ENCODE data around the gene PRDM12.

PRDM12 gene

DNA sequence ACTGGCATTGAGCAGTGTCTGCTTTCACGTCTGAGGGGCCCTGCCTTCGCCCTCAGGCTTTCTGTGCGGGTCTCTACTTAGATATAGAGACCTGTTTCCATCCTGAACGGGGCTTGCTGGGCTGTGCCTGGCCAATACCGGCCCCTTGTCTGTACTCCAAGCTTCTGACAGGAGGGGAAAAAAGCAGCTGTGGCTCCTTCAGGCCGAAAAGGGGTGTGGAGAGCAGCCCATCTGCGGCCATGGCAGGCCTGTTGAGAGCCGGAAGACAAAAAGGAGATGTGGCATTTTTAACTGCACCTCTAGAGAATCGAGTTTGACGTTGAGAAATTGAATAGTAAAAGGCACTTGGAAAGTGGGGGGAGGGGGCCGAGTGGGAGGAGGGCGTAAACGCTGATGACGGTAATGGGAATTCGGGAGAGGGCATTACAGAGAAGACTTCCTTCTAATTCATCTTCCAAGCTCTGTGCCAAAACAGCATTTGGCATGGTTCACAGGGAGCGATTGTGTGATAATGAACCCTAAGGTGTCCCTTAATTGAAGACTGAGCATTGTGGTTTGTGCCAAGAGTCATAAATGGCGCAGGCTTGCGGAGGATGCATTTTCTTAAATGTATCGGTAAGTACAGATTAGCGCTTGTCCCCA, 25.1 kb upstream of the PRDM12 start (continued):
- no peak for TF ChIP-seq ZFP3 (CRISPR knock-in tag; IDR thresholded peaks at IDR 0.05)
- TF ChIP-seq ZFP30 (CRISPR knock-in tag; IDR thresholded peaks at IDR 0.05), result no peak
- no peak for TF ChIP-seq TCF4 (CRISPR knock-in tag; IDR thresholded peaks at IDR 0.05; ENCODE audit: borderline replicate concordance)
- TF ChIP-seq GLIS3 (CRISPR knock-in tag; IDR thresholded peaks at IDR 0.05), result no peak
- TF ChIP-seq, protein P1, sequence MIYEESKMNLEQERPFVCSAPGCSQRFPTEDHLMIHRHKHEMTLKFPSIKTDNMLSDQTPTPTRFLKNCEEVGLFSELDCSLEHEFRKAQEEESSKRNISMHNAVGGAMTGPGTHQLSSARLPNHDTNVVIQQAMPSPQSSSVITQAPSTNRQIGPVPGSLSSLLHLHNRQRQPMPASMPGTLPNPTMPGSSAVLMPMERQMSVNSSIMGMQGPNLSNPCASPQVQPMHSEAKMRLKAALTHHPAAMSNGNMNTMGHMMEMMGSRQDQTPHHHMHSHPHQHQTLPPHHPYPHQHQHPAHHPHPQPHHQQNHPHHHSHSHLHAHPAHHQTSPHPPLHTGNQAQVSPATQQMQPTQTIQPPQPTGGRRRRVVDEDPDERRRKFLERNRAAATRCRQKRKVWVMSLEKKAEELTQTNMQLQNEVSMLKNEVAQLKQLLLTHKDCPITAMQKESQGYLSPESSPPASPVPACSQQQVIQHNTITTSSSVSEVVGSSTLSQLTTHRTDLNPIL (CRISPR knock-in tag; IDR thresholded peaks at IDR 0.05; ENCODE audit: low read depth), result no peak
- no peak for TF ChIP-seq ZNF565 (CRISPR knock-in tag; conservative IDR thresholded peaks at IDR 0.05; ENCODE audit: low read depth)
- TF ChIP-seq ZNF8 (CRISPR knock-in tag; IDR thresholded peaks at IDR 0.05), result no peak

DNA sequence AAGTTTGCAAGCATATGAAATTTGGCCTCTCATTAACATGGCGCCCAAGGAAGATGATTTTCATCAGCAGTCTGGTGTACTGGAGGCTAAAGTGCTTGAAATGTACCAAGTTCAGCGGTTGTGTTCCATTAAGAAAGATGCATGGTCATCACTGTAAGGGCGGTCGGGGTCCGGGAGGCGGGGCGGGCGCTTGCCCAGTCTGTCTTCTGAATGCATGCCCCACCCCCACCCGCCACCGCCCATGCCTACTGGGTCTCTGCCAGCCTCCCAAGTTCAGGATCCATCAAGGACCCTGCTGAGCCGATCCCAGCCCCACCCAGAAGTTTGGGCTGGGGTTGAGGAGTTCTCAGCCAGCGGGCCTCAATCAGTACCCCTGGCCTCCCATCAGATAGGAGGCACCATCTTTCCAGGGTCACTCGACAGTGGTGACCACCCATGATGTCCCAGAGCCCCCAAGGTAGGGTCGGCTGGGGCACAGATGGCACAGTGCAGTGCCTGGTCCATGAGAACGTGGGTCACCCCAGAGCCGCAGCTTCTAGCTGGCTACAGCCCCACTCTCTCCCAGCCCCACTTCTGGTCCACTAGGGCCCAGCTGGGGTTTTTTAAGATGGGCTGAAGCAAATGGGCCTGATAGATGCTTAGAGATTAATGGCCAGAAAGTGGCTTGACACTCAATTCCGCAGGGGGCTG, 24.4 kb upstream of the PRDM12 start:
- TF ChIP-seq ZFP30 (CRISPR knock-in tag; IDR thresholded peaks at IDR 0.05), result no peak
- ATAC-seq, result no peak; the same call in 2 of the 3 replicates

DNA sequence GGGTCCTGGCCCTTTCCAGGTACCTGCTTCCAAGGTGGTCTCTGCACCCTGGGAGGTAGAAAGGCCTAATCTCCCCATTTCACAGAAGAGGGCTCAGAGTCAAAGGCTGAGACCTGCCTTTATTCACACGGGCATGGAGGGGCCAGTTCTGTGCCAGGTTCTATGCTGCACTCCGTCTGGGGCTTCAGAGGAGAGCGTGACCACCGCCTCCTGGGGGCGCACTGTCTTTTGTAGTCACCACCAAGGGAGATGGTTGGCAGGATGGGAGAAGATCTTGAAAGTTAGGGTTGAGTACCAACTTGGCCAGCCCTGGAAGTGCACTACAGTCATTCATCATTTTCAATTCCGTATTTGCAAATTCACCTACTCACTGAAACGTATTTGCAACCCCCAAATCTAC, 23.7 kb upstream of the PRDM12 start:
- TF ChIP-seq TOX (CRISPR knock-in tag; IDR thresholded peaks at IDR 0.05; ENCODE audit: borderline replicate concordance), result no peak
- no peak for TF ChIP-seq GLIS3 (CRISPR knock-in tag; IDR thresholded peaks at IDR 0.05)
- TF ChIP-seq ZNF70 (CRISPR knock-in tag; IDR thresholded peaks at IDR 0.05), result no peak
- TF ChIP-seq RARB (CRISPR knock-in tag; IDR thresholded peaks at IDR 0.05), result no peak
- TF ChIP-seq CSDC2 (CRISPR knock-in tag; IDR thresholded peaks at IDR 0.05), result no peak
- TF ChIP-seq, protein P2, sequence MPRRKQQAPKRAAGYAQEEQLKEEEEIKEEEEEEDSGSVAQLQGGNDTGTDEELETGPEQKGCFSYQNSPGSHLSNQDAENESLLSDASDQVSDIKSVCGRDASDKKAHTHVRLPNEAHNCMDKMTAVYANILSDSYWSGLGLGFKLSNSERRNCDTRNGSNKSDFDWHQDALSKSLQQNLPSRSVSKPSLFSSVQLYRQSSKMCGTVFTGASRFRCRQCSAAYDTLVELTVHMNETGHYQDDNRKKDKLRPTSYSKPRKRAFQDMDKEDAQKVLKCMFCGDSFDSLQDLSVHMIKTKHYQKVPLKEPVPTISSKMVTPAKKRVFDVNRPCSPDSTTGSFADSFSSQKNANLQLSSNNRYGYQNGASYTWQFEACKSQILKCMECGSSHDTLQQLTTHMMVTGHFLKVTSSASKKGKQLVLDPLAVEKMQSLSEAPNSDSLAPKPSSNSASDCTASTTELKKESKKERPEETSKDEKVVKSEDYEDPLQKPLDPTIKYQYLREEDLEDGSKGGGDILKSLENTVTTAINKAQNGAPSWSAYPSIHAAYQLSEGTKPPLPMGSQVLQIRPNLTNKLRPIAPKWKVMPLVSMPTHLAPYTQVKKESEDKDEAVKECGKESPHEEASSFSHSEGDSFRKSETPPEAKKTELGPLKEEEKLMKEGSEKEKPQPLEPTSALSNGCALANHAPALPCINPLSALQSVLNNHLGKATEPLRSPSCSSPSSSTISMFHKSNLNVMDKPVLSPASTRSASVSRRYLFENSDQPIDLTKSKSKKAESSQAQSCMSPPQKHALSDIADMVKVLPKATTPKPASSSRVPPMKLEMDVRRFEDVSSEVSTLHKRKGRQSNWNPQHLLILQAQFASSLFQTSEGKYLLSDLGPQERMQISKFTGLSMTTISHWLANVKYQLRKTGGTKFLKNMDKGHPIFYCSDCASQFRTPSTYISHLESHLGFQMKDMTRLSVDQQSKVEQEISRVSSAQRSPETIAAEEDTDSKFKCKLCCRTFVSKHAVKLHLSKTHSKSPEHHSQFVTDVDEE (CRISPR knock-in tag; IDR thresholded peaks at IDR 0.05), result no peak
- TF ChIP-seq, protein P3, sequence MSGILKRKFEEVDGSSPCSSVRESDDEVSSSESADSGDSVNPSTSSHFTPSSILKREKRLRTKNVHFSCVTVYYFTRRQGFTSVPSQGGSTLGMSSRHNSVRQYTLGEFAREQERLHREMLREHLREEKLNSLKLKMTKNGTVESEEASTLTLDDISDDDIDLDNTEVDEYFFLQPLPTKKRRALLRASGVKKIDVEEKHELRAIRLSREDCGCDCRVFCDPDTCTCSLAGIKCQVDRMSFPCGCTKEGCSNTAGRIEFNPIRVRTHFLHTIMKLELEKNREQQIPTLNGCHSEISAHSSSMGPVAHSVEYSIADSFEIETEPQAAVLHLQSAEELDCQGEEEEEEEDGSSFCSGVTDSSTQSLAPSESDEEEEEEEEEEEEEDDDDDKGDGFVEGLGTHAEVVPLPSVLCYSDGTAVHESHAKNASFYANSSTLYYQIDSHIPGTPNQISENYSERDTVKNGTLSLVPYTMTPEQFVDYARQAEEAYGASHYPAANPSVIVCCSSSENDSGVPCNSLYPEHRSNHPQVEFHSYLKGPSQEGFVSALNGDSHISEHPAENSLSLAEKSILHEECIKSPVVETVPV (CRISPR knock-in tag; IDR thresholded peaks at IDR 0.05), result no peak
- no peak for TF ChIP-seq SNAI2 (CRISPR knock-in tag; IDR thresholded peaks at IDR 0.05)
- TF ChIP-seq OSR1 (CRISPR knock-in tag; IDR thresholded peaks at IDR 0.05), result no peak
- ATAC-seq, result peak; percentile 46

DNA sequence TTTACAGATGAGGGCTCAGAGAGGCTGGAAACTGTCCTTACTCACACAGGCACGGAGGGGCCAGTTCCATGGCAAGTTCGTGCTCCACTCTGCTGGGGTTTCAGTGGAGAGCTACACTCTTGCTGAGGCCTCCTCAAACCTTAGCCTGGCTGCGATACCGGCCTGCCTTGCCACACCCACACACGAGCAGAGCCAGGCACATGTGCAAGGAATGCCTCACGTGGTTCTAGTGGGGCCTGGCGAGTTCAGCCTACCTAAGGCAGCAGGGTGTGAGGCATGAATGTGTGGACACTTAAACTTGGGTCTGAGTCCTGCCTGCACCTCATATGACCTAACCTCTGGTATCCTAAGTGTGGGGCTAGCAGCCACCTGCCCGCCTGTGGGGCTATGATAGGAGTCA, 21.5 kb upstream of the PRDM12 start:
- TF ChIP-seq ESRRG (CRISPR knock-in tag; IDR thresholded peaks at IDR 0.05), result no peak
- no peak for TF ChIP-seq ISL1 (CRISPR knock-in tag; IDR thresholded peaks at IDR 0.05)
- no peak for TF ChIP-seq TOX (CRISPR knock-in tag; IDR thresholded peaks at IDR 0.05; ENCODE audit: borderline replicate concordance)
- TF ChIP-seq TCF4 (CRISPR knock-in tag; IDR thresholded peaks at IDR 0.05; ENCODE audit: borderline replicate concordance), result no peak
- no peak for TF ChIP-seq ZNF8 (CRISPR knock-in tag; IDR thresholded peaks at IDR 0.05)
- TF ChIP-seq, protein P2 (CRISPR knock-in tag; IDR thresholded peaks at IDR 0.05), result no peak
- TF ChIP-seq, protein P1 (CRISPR knock-in tag; IDR thresholded peaks at IDR 0.05; ENCODE audit: low read depth), result no peak
- ATAC-seq, result no peak

Measured in SK-N-SH treated with all-trans-retinoic acid at 6 μM for 48 hours (cell line).